Thyroid gland (tissue), 4 donors: ENCODE results near the gene PCBP3.

ENCODE experiments used
- CTCF ChIP-seq, 6 experiments: fragments of 200-600 bp in 3 of 6; fragments of 450-650 bp in 3 of 6; sonication (generic) in 3 of 6; IDR thresholded peaks; one replicate each; pipeline ENCODE4 v1.5.1; 2016 to 2019; ENCODE audit warnings: antibody characterized with exemption in 6 of 6, mild to moderate bottlenecking in 2 of 6, inconsistent platforms in 1 of 6, moderate library complexity in 1 of 6
- POLR2A ChIP-seq, 2 donors: fragments of 450-650 bp; IDR thresholded peaks; one replicate each; pipeline ENCODE4 v1.6.1; 2017; ENCODE audit warnings: antibody characterized with exemption in 2 of 2, mild to moderate bottlenecking in 2 of 2, moderate library complexity in 1 of 2

GRCh38 chr21:45934554-45934953, 291.0 kb downstream of the PCBP3 start:
- no peak for TF ChIP-seq POLR2A (IDR thresholded peaks at IDR 0.05)
- no peak for TF ChIP-seq CTCF (IDR thresholded peaks at IDR 0.05)
